GM12801 (cell line): ENCODE results near the gene CCDC7.

ENCODE experiments used
- CTCF ChIP-seq: IDR thresholded peaks from one replicate; pipeline ENCODE4 v1.5.1; 2011; ENCODE audit warnings: control low read depth; ENCODE audit not compliant: insufficient read length; ENCODE audit errors: extremely low read depth

CCDC7 gene

GRCh38 chr10:32889631-32890212, 443.8 kb downstream of the CCDC7 start:
- TF ChIP-seq CTCF: no peak

GRCh38 chr10:32890444-32890843, 444.5 kb downstream of the CCDC7 start:
- TF ChIP-seq CTCF: no peak

- no peak for TF ChIP-seq CTCF
These were observed 445.3 kb downstream of the CCDC7 start for GRCh38 chr10:32891261-32891660.

- no peak for TF ChIP-seq CTCF
These were observed 447.5 kb downstream of the CCDC7 start for GRCh38 chr10:32893434-32893833.

- TF ChIP-seq CTCF: no peak
These were observed 448.1 kb downstream of the CCDC7 start for GRCh38 chr10:32893916-32894664.

- no peak for TF ChIP-seq CTCF
These were observed 455.9 kb downstream of the CCDC7 start for GRCh38 chr10:32901815-32902214.

GRCh38 chr10:32905466-32905865, 459.5 kb downstream of the CCDC7 start:
- TF ChIP-seq CTCF: no peak
